Stimulated activated CD8-positive, alpha-beta memory T cell treated with anti-CD3 and anti-CD28 coated beads, Interleukin-4, amount 100 ng/mL, for 1 hour (primary cell): ENCODE measurements around the gene TBCEL.
"Not testable (repeated sequence)": the region's sequence is repeated elsewhere in the genome, so short reads cannot be mapped to it uniquely, and the experiment has no call there.

Experiments
- DNase-seq, 2 donors: peaks; one replicate each; pipeline ENCODE4 v3.0.0-alpha.2; 2020; ENCODE audit warnings: low read depth in 2 of 2, low spot score in 1 of 2

The TBCEL gene

DNA sequence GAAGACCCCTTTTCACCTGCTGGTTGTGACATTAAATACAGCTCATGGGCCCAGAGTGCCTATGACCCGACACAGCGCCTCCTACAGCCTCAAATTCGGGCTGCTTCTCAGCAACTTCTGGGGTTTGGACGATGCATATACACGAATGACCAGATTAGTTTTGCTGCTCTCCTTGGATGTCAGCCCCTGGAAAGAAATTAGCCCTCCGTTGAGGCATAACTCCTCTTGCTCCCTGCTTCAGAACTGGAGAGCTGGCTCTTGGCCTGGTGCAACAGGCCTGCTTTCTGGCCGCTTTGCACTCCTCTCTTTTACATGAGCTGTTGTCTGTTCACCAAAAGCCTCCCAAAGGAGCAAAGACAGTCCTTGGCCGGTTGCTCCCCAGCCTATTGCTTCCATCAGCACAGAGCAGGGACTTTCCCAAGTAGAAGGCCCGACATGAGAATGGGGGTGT is 80.4 kb downstream of the TBCEL start:
- no peak for DNase-seq

DNA sequence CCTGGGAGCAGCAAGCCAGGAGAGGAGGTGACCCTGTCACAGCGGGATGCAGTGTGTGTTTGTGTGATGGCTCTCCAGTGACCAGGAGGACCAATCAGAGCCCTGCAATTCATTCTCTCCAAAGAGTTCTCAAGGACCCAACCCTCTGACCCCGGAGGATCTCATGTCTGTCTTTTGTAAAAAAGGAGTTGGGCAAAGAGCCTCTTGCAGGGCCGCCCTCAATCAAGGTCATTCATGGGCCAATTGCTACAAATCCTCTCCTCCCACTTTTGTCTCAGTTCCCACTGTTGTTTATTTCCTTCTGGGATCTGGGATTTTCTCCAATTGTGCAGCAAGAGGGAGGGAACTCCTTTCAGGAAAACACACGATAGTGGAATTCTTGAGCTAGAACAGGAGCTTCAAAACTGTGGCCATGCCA is 81.2 kb downstream of the TBCEL start:
- no peak for DNase-seq

GRCh38 chr11:121105481-121106195 is 81.7 kb downstream of the TBCEL start:
- DNase-seq, result no peak

GRCh38 chr11:121106812-121107211 is 82.9 kb downstream of the TBCEL start:
- no peak for DNase-seq

DNA sequence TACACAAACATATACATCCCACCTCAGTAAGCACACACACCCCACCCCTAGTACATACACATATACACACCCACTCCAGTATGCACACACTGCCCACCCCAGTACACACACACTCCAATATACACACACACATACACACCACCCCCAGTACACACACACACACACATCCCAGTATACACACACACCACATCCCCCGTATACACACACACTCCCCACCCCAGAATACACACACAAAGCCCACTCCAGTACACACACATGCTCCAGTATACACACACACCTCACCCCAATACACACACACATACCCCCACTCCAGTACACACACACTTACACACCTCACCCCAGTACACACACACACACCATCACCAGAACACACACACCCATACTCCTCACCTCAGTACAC is 84.5 kb downstream of the TBCEL start:
- no peak for DNase-seq

DNA sequence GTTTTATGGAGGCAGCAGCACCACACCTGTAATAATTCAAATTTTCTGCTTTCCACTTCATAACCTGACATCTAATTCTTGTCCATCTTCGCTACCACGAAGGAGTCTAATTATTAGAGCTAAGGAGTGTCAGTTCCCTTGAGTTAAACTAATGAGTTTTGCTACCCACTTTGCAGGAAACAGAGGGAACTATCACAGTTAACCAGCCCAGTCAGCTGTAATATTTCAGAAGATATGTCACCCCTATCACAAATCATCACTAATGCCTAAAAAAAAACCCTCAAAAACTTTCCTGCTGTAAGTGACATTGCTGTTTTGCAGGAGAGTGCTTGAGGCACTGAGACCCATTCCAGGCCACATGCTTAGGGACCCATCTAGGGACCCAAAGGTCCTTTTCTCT is 85.6 kb downstream of the TBCEL start:
- no peak for DNase-seq

- DNase-seq, result no peak
These were observed 86.1 kb downstream of the TBCEL start for GRCh38 chr11:121109916-121110586.

DNA sequence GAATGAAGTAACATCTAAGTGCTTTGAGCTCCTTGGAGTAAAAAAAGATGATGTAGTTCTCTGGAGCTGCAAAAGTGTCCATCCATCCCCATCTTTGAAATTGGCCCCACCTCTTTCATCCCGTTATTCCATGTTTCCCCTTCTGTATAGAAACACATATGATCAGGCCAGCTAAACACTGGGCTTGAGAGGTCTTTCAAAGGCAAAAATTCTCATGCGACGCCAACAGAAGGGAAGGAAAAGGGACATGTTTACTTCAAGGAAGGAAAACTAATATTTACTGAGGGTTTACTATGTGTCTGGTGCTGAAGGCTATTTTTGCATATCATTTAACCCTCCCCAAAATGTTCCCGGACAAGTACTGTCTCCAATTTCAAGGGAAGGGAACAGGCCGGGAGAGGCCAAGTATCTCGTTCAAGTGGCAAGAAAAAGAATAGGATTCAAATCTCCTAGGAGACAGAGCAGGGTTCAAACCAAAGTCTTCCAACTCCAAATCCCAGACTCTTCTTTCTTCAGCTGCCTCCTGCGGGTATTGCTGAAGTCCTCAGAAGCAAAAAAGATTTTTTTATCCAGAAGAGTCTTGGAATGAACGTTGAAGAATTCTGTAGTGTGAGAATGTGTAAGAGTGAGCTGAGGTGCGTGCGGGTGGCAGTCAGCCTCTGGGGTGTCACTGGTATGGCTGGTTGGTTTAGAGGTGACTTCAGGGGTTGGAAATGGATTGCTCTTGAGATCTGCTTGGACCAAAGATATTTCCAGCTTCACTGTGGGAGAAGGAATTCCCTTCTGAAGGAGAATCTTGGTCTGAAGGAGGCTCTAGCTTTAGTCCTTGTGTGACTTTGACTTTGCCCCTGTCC is 87.2 kb downstream of the TBCEL start:
- no peak for DNase-seq

DNA sequence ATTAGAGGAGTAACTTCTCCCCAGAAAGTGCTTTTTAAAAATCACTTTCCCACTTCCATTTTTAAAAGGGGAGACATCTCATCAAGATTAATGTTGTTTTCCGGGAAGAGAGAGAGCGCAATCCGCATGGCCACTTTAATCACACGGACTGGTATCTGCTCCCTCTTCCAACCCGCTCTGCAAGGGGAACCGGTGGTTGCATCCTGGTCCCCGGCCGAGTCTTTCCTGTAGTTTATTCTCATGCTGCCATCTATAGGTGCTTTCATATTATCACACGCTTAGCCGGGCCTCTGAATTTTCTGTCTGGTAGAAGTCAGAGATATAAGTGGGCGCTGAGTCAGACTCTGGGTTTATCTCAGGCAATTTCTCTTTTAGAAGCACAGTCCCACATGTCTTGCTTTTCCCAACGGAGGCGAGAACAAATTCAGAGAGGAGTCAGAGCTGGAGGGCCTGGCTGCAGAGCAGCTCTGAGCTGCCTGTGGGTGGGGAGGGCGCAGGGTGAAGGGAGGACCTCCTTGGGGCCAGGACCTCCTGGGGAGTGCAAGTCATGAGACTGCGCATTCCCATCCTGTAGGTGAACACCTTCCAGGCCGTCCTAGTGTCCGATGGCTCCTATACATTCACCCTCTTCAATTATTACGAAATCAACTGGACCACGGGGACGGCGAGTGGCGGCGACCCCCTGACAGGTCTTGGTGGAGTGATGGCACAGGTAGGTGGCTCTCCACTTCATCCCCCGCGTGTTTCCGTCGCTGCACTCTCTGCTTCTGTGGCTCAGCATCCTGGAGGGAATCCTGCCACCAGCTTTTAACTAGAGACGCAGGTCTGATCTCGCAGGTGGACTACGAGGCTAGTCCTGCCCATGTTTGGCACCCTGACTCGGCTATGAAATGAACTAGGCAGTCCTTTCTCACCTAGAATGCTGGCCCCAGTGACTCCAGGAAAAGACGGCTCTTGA is 88.9 kb downstream of the TBCEL start:
- no peak for DNase-seq

GRCh38 chr11:121113611-121114010 is 89.7 kb downstream of the TBCEL start:
- no peak for DNase-seq

- DNase-seq, result not testable (repeated sequence)
These were observed 91.1 kb downstream of the TBCEL start for GRCh38 chr11:121115024-121115423.

DNA sequence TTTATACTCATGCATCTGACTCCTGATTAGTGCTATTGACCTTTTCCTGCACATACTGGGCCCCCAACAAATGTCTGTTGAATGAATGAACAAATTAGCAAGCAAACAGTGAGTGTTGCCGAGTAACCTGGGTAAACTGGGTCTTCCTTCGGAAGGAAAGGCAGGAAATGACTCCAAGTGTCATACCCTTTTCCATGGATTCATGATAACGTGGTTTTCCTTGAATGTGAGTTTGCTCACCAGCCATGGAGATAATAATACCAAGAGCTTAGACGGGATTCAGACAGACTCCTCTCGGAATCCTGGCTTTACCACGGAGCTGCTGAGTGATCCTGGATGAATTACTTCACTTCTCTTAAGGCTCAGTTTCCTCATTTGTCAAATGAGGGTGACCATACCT is 93.9 kb downstream of the TBCEL start:
- no peak for DNase-seq

GRCh38 chr11:121119440-121119839 is 95.5 kb downstream of the TBCEL start:
- DNase-seq, result no peak

GRCh38 chr11:121122328-121122727 is 98.4 kb downstream of the TBCEL start:
- no peak for DNase-seq

GRCh38 chr11:121123496-121124069 is 99.7 kb downstream of the TBCEL start:
- DNase-seq, result no peak

DNA sequence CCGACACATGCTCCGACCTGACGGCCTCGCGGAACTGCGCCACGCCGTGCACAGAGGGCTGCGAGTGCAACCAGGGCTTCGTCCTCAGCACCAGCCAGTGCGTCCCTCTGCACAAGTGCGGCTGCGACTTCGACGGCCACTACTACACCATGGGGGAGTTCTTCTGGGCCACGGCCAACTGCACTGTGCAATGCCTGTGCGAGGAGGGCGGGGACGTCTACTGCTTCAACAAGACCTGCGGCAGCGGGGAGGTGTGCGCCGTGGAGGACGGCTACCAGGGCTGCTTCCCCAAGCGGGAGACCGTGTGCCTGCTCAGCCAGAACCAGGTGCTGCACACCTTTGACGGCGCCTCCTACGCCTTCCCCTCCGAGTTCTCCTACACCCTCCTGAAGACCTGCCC is 103.9 kb downstream of the TBCEL start:
- DNase-seq, result no peak

DNA sequence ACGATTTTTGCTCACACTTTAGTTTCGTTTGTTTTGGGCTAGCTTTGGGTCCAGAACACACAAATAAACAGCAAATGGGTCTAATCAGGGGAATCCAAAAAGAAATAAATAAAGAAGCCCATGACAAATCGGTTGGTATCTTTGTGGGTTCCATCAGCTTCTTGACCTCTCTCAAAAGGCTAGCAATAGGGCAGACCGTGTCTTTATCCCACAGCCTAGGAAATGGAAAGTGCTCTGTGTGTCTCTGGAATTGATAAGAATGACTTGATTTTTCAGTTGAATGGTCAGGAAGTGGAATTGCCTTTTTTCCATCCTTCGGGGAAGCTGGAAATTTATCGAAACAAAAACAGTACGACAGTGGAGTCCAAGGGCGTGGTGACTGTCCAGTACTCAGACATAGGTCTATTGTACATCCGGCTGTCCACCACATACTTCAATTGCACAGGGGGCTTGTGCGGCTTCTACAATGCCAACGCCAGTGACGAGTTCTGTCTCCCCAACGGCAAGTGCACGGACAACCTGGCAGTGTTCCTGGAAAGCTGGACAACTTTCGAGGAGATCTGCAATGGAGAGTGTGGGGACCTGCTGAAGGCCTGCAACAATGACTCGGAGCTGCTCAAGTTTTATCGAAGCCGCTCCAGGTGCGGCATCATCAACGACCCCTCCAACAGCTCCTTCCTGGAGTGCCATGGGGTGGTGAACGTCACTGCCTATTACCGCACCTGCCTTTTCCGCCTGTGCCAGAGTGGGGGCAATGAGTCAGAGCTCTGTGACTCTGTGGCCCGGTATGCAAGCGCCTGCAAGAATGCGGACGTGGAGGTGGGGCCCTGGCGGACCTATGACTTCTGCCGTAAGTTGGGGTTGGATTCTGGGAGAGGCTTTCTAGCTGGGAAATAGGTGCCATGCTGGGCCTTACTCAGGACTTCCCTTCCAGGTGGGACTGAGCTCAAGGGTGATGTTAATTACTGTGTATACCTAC is 105.7 kb downstream of the TBCEL start:
- no peak for DNase-seq

DNA sequence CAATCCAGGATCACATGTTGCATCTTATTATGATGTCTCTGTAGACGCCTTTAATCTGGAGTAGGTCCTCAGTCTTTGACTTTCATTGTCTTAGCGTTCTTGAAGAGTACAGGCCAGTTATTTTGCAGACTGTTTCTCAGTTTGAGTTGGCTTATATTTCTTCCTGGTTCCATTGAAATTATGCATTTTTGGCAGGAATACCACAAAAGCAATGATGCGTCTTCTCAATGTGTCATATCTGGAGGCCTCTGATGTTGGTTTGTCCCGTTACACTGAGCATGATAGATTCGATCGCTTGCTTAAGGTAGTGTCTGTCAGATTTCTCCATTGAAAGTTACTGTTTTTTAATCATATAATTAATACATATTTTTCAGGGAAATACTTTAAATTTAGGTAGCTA is 107.8 kb downstream of the TBCEL start:
- no peak for DNase-seq
